SK-N-MC (cell line): ENCODE data around the gene PRDM16.

Experiments used
- EZH2 ChIP-seq: fragments of 200-600 bp; sonication (generic); IDR thresholded peaks from one replicate; pipeline ENCODE4 v1.6.1; 2017; ENCODE audit warnings: antibody characterized with exemption
- FOXP2 ChIP-seq: optimal IDR thresholded peaks from 2 replicates; pipeline ENCODE3; 2011; ENCODE audit warnings: mild to moderate bottlenecking, moderate library complexity; ENCODE audit not compliant: insufficient read depth; ENCODE audit errors: extremely low read length, control extremely low read depth
- POLR2AphosphoS5 ChIP-seq: IDR thresholded peaks from 2 replicates; pipeline ENCODE4 v1.6.1; 2012; ENCODE audit warnings: mild to moderate bottlenecking, low read depth, low read length, borderline replicate concordance

DNA sequence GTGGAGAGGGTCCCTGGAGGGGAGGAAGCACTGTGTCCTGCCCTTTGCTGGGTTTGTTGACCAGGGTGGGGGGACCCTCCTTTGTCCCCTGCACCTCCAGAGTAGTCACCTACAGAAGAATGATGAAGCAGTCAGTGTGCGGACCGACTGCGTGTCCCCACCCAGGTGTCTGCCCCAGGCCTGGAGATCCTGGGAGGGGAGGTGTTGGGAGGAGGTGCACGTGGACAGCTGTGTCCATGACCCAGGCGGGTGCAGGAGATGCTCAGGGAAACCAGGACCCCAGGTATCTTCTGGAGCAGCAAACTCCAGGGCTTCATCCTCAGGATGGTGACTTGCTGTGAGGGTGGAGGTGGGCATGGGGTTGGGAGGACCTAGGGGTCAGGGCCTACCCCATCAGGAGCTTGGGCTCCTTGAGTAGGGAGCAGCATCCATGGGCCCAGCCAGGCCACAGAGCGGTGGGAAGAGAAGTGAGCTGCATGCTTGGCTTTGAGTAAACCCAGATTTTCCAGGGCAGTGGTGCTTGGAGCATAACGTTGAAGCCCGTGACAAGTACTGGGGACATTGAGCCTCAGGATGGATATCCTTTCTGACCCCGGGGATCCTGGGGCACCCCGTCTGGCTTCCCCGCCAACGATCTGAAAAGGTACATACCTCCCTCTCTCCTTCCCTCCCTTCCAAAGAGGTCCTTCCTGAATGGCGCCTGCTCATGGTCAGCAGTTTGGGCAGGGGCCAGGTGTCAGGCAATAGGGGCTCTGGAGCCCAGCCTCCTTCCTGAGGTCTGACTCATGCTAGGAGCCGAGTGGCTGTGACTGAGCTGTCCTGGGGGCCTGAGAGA, 34.1 kb upstream of the PRDM16 start:
- TF ChIP-seq EZH2 = no peak
- TF ChIP-seq POLR2AphosphoS5 = no peak
- no peak for TF ChIP-seq FOXP2
